HEK293 (cell line): ENCODE measurements around the gene ZBTB1.

Source experiments
- CTCF ChIA-PET: fragments of 350-600 bp; formaldehyde crosslinking; extraction: SDS; loops from one replicate; lab custom pipeline; 2021; ENCODE audit warnings: antibody characterized with exemption; lab: Yijun Ruan, JAX
- POLR2A ChIA-PET: fragments of 300-600 bp; formaldehyde crosslinking; extraction: SDS; loops from one replicate; lab custom pipeline; 2020; ENCODE audit warnings: antibody characterized with exemption, inconsistent platforms; lab: Yijun Ruan, JAX
- H3K27ac ChIP-seq: fragments of 200-500 bp; sonication (Bioruptor generic); 2 replicates; pipeline ENCODE4 v1.5.1; 2014; ENCODE audit warnings: low read depth, low read length, control low read depth, inconsistent platforms; ENCODE audit errors: extremely low read depth
- H3K36me3 ChIP-seq, 2 experiments: fragments of 200-500 bp in 1 of 2; sonication (Bioruptor generic) in 1 of 2; 1 replicate in 1 of 2; 2 replicates in 1 of 2; pipeline ENCODE4 v1.5.1; 2014 to 2017; ENCODE audit warnings: inconsistent platforms in 2 of 2, low read length in 2 of 2; ENCODE audit not compliant: control insufficient read depth in 2 of 2, insufficient read depth in 1 of 2
- H3K4me1 ChIP-seq: fragments of 200-500 bp; sonication (Bioruptor generic); 2 replicates; pipeline ENCODE4 v1.5.1; 2014; ENCODE audit warnings: mild to moderate bottlenecking, low read length, inconsistent platforms; ENCODE audit not compliant: control insufficient read depth, insufficient read depth
- H3K4me3 ChIP-seq: 2 replicates; pipeline ENCODE4 v1.5.1; 2011; ENCODE audit warnings: low read depth, mild to moderate bottlenecking, control low read depth, low read length, moderate library complexity
- H3K9me3 ChIP-seq: fragments of 200-500 bp; sonication (Bioruptor generic); 2 replicates; pipeline ENCODE4 v1.5.1; 2014; ENCODE audit warnings: low read depth, low read length, inconsistent platforms; ENCODE audit not compliant: control insufficient read depth, insufficient read depth
- GLI2 ChIP-seq: fragments of 450-650 bp; formaldehyde crosslinking; IDR thresholded peaks from 2 replicates; pipeline ENCODE4; 2017; ENCODE audit warnings: missing biosample characterization, missing genetic modification characterization, low read depth, borderline replicate concordance
- IKZF3 ChIP-seq: fragments of 450-650 bp; IDR thresholded peaks from 2 replicates; pipeline ENCODE4 v1.5.0; 2018; ENCODE audit warnings: missing biosample characterization, mild to moderate bottlenecking, missing genetic modification characterization, moderate library complexity
- KLF1 ChIP-seq: fragments of 450-650 bp; formaldehyde crosslinking; IDR thresholded peaks from 2 replicates; pipeline ENCODE4 v1.5.1; 2016; ENCODE audit warnings: missing biosample characterization, missing genetic modification characterization
- KLF7 ChIP-seq: fragments of 450-650 bp; formaldehyde crosslinking; IDR thresholded peaks from 2 replicates; pipeline ENCODE4 v1.5.1; 2016; ENCODE audit warnings: missing biosample characterization, missing genetic modification characterization, borderline replicate concordance
- KLF9 ChIP-seq: fragments of 450-650 bp; formaldehyde crosslinking; IDR thresholded peaks from 2 replicates; pipeline ENCODE4 v1.5.1; 2016; ENCODE audit warnings: missing biosample characterization, missing genetic modification characterization, low read depth
- PBX3 ChIP-seq: sonication (generic); formaldehyde crosslinking; IDR thresholded peaks from 2 replicates; pipeline ENCODE4 v1.8.1; 2022; ENCODE audit warnings: mild to moderate bottlenecking, moderate library complexity, missing genetic modification reagents
- RBAK ChIP-seq: fragments of 450-650 bp; formaldehyde crosslinking; IDR thresholded peaks from 2 replicates; pipeline ENCODE4 v1.5.1; 2016; ENCODE audit warnings: missing biosample characterization, missing genetic modification characterization
- SCRT1 ChIP-seq: fragments of 450-650 bp; formaldehyde crosslinking; IDR thresholded peaks from 2 replicates; pipeline ENCODE4 v1.5.1; 2016; ENCODE audit warnings: missing biosample characterization, missing genetic modification characterization, borderline replicate concordance
- YY1 ChIP-seq: fragments of 450-650 bp; formaldehyde crosslinking; IDR thresholded peaks from 2 replicates; pipeline ENCODE4 v1.5.1; 2018; ENCODE audit warnings: missing biosample characterization, missing genetic modification characterization
- ZBTB49 ChIP-seq: fragments of 450-650 bp; formaldehyde crosslinking; IDR thresholded peaks from 2 replicates; pipeline ENCODE4 v1.5.1; 2016; ENCODE audit warnings: missing biosample characterization, missing genetic modification characterization, low read depth
- ZNF114 ChIP-seq: fragments of 450-650 bp; formaldehyde crosslinking; IDR thresholded peaks from 2 replicates; pipeline ENCODE4 v1.5.0; 2017; ENCODE audit warnings: missing biosample characterization, missing genetic modification characterization
- ZNF169 ChIP-seq: fragments of 450-650 bp; formaldehyde crosslinking; IDR thresholded peaks from 2 replicates; pipeline ENCODE4 v1.5.1; 2016; ENCODE audit warnings: missing biosample characterization, missing genetic modification characterization
- ZNF202 ChIP-seq: fragments of 450-650 bp; formaldehyde crosslinking; IDR thresholded peaks from 2 replicates; pipeline ENCODE4 v1.5.1; 2016; ENCODE audit warnings: missing biosample characterization, missing genetic modification characterization, borderline replicate concordance
- ZNF211 ChIP-seq: fragments of 450-650 bp; formaldehyde crosslinking; IDR thresholded peaks from 2 replicates; pipeline ENCODE4 v1.5.1; 2016; ENCODE audit warnings: low read depth, missing biosample characterization, missing genetic modification characterization
- ZNF324 ChIP-seq: fragments of 450-650 bp; formaldehyde crosslinking; IDR thresholded peaks from 2 replicates; pipeline ENCODE4 v1.5.1; 2016; ENCODE audit warnings: missing biosample characterization, missing genetic modification characterization
- ZNF341 ChIP-seq: fragments of 450-650 bp; formaldehyde crosslinking; IDR thresholded peaks from 2 replicates; pipeline ENCODE4; 2016; ENCODE audit warnings: low read depth, missing biosample characterization, missing genetic modification characterization
- ZNF354C ChIP-seq: fragments of 450-650 bp; formaldehyde crosslinking; IDR thresholded peaks from 2 replicates; pipeline ENCODE4 v1.5.1; 2016; ENCODE audit warnings: missing biosample characterization, missing genetic modification characterization, low read depth, borderline replicate concordance
- ZNF366 ChIP-seq: fragments of 450-650 bp; formaldehyde crosslinking; conservative IDR thresholded peaks from 2 replicates; pipeline ENCODE4 v1.5.1; 2016; ENCODE audit warnings: missing biosample characterization, missing genetic modification characterization
- ZNF423 ChIP-seq: fragments of 450-650 bp; formaldehyde crosslinking; IDR thresholded peaks from 2 replicates; pipeline ENCODE4 v1.5.1; 2016; ENCODE audit warnings: missing biosample characterization, missing genetic modification characterization
- ZNF449 ChIP-seq: fragments of 450-650 bp; formaldehyde crosslinking; IDR thresholded peaks from 2 replicates; pipeline ENCODE4 v1.5.1; 2017; ENCODE audit warnings: missing biosample characterization, mild to moderate bottlenecking, missing genetic modification characterization, moderate library complexity
- ZNF518A ChIP-seq: fragments of 450-650 bp; formaldehyde crosslinking; conservative IDR thresholded peaks from 2 replicates; pipeline ENCODE4 v1.5.1; 2016; ENCODE audit warnings: low read depth, missing biosample characterization, missing genetic modification characterization
- ZNF629 ChIP-seq: fragments of 450-650 bp; formaldehyde crosslinking; IDR thresholded peaks from 2 replicates; pipeline ENCODE4 v1.5.1; 2017; ENCODE audit warnings: missing biosample characterization, missing genetic modification characterization
- ZSCAN4 ChIP-seq: fragments of 450-650 bp; formaldehyde crosslinking; IDR thresholded peaks from 2 replicates; pipeline ENCODE4 v1.5.1; 2017; ENCODE audit warnings: missing biosample characterization, missing genetic modification characterization

ZBTB1 gene

GRCh38 chr14:64549016-64549415 is 44.4 kb downstream of the ZBTB1 start (continued):
- no peak for TF ChIP-seq ZNF211 (tag by site-specific recombination)
- TF ChIP-seq RBAK (tag by site-specific recombination) = no peak
- no peak for TF ChIP-seq ZNF114 (tag by site-specific recombination)
- no peak for TF ChIP-seq IKZF3 (tag by site-specific recombination)
- no peak for TF ChIP-seq KLF9 (tag by site-specific recombination)
- no peak for TF ChIP-seq ZNF169 (tag by site-specific recombination)
- TF ChIP-seq KLF1 (tag by site-specific recombination) = no peak
- no peak for TF ChIP-seq KLF7 (tag by site-specific recombination)
- TF ChIP-seq, all 188 proteins: peak for 0

GRCh38 chr14:64549791-64550620 is 45.4 kb downstream of the ZBTB1 start, which contains the start of gene PPP1R36:
TSS of gene PPP1R36 (plus strand) at chr14:64549961. CDS start at chr14:64549998, 37 bp downstream.
- no peaks in the 10 kb centered on the region for H3K4me1 ChIP-seq
- H3K9me3 ChIP-seq = no peaks in the 10 kb centered on the region
- ChIA-PET CTCF (interaction anchor here (0.7 to 0.9 kb wide), 2 partner anchors 26 to 273 kb away, joined by 4 read pairs; no protein-coding TSS in a partner anchor), POLR2A (interaction anchor here (2.4 kb wide), 1 partner anchor 9 kb away, joined by 11 read pairs; the partner anchor contains the start of gene HSPA2)
- H3K36me3 ChIP-seq = no peaks in the 10 kb centered on the region; a peak in 1 of 3 replicates
- TF ChIP-seq ZSCAN4 (tag by site-specific recombination) = no peak
- TF ChIP-seq ZNF202 (tag by site-specific recombination) = no peak
- no peak for TF ChIP-seq GLI2 (tag by site-specific recombination)
- no peak for TF ChIP-seq ZNF354C (tag by site-specific recombination)
- no peak for TF ChIP-seq ZNF366 (tag by site-specific recombination)
- TF ChIP-seq YY1 (tag by site-specific recombination) = no peak
- TF ChIP-seq SCRT1 (tag by site-specific recombination) = no peak
- TF ChIP-seq ZNF518A (tag by site-specific recombination) = no peak
- no peak for TF ChIP-seq ZBTB49 (tag by site-specific recombination)
- no peak for TF ChIP-seq ZNF449 (tag by site-specific recombination)
- no peak for TF ChIP-seq ZNF341 (tag by site-specific recombination)
- no peak for TF ChIP-seq ZNF423 (tag by site-specific recombination)
- no peak for TF ChIP-seq ZNF324
- no peak for TF ChIP-seq ZNF114 (tag by site-specific recombination)
- TF ChIP-seq ZNF629 (tag by site-specific recombination) = no peak
- no peak for TF ChIP-seq PBX3 (CRISPR knock-in tag)
- H3K27ac ChIP-seq = no peak within 1 kb of the TSS
- H3K4me3 ChIP-seq = no peak within 1 kb of the TSS
